ENCODE results near the gene C19orf53.
"Not testable (repeated sequence)": the region's sequence is repeated elsewhere in the genome, so short reads cannot be mapped to it uniquely, and the experiment has no call there.

C19orf53 gene

DNA sequence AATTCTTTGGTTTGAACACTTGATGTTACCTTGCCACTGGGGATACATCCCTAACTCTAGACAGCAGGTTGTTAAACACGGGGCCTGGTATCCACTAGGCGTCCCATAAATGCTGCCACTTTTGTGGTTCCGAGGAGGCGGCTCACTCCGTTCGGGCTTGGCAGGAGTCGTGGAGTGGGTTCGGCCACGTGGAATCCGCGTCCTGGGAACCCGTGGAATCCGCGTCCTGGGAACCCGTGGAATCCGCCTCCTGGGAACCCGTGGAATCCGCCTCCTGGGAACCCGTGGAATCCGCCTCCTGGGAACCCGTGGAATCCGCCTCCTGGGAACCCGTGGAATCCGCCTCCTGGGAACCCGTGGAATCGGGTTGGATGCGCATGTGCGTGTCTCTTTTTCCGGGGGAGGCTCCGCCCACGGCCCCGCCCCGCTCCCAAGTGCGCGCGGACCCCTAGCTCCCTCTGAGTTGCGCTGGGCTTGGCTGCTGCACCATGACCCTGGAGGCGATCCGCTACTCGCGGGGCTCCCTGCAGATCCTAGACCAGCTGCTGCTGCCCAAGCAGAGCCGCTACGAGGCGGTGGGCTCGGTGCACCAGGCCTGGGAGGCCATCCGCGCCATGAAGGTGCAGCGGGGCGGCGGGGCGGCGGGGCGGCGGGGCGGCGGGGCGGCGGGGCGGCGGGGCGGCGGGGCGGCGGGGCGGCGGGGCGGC lies 10.0 kb upstream of the C19orf53 start, which contains the start of gene MRI1:
TSS of gene MRI1 (plus strand) at position 422 of the 707 bp plus-strand sequence. CDS start at position 489, 67 bp downstream.
- no peak for FAIRE-seq

DNA sequence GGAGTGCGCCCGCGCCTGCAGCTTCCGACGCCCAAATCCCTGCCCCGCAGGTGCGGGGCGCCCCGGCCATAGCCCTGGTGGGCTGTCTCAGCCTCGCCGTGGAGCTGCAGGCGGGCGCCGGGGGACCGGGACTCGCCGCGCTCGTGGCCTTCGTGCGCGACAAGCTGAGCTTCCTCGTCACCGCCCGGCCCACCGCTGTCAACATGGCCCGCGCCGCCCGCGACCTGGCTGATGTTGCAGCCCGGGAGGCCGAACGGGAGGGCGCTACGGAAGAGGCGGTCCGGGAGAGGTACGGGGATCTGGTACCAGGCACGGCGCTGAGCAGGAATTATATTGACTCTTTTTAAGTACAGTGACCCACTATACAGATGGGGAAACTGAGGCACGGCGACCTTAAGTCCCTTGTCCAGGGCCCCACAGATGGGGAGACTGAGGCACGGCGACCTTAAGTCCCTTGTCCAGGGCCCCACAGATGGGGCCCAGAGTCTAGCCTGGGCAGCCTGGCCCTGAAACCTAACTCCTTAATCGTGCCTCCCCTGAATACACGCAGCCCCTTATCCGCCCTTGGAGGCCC lies 9.3 kb upstream of the C19orf53 start:
- FAIRE-seq: no peak

- FAIRE-seq: no peak
Measured at GRCh38 chr19:13765395-13766094, 8.7 kb upstream of the C19orf53 start.

DNA sequence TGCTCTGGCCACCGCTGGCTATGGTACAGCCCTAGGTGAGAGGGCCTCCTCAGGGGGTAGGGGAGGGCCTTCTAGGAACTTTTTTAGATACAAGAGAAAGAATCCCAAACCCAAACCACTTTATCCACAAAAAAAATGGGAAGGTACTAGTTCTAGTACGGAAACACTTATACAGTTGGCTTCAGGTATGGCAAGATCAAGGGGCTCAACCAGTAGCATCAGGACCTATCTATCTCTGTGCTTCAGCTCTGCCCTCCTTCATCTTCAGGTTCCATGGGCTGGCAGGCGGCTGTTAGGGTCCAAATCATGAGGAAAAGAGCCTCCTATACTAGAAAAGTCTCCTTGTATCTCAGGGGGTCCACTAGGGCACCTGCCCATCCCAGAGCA lies 8.2 kb upstream of the C19orf53 start:
- no peak for FAIRE-seq

- no peak for FAIRE-seq
Measured at GRCh38 chr19:13768510-13768909, 5.7 kb upstream of the C19orf53 start.

GRCh38 chr19:13770013-13770635 lies 4.1 kb upstream of the C19orf53 start:
- no peak for FAIRE-seq

- FAIRE-seq: no peak
Measured at GRCh38 chr19:13778398-13778797, 4.1 kb downstream of the C19orf53 start.

GRCh38 chr19:13778847-13779246 lies 4.6 kb downstream of the C19orf53 start:
- FAIRE-seq: no peak

- not testable (repeated sequence) for FAIRE-seq
Measured at GRCh38 chr19:13779794-13780193, 5.5 kb downstream of the C19orf53 start.

DNA sequence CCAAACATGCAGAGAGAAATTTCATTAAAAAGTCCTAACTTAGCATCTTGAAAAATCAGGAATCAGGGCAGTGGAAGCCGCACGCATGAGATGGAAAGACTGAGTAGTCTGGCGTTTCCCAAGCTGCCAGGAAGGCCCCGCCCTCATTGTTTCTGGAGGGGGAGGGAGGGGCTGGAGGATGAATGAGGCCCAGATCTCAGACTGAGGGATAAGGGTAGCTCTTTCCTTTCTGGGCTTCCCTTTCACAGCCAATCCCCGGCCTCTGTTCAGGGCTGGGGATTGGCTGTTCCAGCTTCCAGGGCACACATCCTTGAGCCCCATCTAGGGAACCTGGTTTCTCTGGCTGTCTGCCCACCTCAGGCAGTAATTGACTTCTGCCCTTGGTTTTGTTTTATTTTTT lies 7.3 kb downstream of the C19orf53 start:
- peak; percentile 8 for FAIRE-seq

GRCh38 chr19:13782537-13782936 lies 8.3 kb downstream of the C19orf53 start:
- FAIRE-seq: no peak

GRCh38 chr19:13783565-13784500 lies 9.6 kb downstream of the C19orf53 start:
- no peak for FAIRE-seq

- FAIRE-seq: no peak
Measured at GRCh38 chr19:13784731-13785452, 10.6 kb downstream of the C19orf53 start.

DNA sequence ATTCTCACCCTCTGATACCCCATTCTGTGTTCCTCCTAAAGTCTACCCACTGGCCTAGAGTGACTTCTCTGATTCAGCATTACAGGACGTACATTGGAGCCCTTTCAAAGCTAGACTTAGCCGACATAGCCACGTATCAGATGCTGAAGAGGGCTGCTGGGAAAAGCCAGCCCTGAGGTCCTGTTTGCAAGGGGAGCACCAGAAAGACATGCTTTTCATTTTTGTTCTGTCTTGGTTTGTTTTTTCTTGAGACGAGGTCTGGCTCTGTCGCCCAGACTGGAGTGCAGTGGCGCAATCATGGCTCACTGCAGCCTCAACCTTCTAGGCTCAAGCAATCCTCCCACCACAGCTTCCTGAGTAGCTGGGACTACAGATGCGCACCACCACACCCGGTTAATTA lies 14.7 kb downstream of the C19orf53 start:
- FAIRE-seq: no peak

DNA sequence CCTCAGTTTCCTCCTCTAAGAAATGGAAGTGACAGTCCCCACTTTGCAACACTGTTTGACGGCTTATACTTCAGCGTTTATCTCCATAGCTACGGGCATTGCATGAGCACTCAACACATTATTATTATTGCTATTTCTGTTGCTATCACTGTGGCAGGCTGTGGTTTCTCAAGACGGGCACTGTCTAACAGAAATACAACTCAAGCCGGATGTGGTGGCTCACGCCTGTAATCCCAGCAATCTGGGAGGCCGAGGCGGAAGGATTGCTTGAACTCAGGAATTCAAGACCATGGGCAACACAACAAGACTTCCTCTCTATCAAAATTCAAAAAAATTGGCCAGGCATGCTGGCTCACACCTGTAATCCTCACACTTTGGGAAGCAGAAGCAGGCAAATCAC lies 16.1 kb downstream of the C19orf53 start:
- FAIRE-seq: no peak

DNA sequence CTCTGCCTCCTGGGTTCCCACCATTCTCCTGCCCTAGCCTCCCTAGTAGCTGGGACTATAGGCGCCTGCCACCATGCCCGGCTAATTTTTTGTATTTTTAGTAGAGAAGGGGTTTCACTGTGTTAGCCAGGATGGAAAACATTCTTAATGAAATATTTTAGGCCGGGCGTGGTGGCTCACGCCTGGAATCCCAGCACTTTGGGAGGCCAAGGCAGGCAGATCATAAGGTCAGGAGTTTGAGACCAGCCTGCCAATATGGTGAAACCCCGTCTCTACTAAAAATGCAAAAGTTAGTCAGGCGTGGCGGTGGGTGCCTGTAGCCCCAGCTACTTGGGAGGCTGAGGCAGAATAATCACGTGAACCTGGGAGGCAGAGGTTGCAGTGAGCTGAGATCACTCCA lies 19.1 kb downstream of the C19orf53 start:
- FAIRE-seq: not testable (repeated sequence)

DNA sequence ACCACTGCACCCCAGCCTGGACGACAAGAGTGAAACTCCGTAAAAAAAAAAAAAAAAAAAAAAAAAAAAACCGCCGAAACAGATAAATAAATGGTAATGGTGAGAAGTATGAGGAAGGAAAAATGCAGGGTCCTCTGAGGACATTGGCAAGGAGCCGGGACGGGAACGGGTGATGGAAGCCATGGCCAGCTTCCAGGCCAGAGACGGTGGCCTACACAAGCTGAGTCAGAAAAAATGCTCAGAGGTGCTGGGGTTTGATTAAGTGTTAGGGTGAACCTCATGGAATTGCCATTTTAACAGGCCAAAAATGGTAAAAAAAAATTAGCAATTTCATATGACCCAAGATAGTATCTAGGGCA lies 20.1 kb downstream of the C19orf53 start:
- no peak for FAIRE-seq

GRCh38 chr19:13794757-13795589 lies 20.7 kb downstream of the C19orf53 start, which contains the start of gene ZSWIM4:
Gene ZSWIM4, plus strand, starts transcription at chr19:13795443. Its CDS starts 206 bp downstream, at chr19:13795649.
- peak; percentile 93 for FAIRE-seq

DNA sequence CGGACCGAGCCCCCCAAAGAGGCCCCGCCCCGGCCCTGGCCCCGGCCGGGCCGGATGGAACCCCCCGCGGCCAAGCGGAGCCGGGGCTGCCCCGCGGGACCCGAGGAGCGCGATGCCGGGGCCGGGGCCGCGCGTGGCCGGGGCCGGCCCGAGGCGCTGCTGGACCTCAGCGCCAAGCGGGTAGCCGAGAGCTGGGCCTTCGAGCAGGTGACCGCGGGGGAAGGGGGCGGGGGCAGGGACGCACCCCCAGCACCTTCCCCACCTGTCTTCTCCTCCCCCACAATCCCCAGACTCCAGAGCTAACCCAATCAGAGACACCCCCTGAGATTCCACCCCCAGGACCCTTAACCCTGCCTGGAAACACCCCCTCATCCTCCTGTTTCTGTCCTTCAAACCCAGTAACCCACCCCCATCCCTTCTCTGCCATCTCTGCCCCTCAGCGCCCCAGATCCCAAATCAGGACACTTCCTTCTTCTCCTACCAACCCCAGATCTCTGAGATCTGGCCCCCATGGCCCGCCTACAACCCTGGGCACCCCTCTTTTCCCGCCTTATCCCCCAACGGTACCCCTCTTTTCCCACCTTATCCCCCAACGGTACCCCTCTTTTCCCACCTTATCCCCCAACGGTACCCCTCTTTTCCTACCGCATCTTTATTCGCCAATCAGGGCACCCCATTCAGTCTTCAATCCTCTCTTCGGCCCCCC lies 21.5 kb downstream of the C19orf53 start:
- no peak for FAIRE-seq

Data from G401.6 (cell line).